ENCODE results near the gene EIF5A2.
"Not testable (repeated sequence)": the region's sequence is repeated elsewhere in the genome, so short reads cannot be mapped to it uniquely, and the experiment has no call there.

DNA sequence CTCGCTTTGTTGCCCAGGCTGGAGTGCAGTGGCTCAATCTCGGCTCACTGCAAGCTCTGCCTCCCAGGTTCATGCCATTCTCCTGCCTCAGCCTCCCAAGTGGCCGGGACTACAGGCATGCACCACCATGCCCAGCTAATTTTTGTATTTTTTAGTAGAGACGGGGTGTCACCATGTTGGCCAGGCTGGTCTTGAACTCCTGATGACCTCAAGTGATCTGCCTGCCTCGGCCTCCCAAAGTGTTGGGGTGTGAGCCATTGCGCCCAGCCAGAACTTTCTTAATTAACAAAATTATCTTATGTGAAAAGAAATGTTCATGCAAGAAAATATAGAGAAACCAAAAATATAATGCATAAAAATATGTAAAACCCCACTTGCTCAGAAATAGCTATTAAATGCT lies 31.1 kb downstream of the EIF5A2 start:
- TF ChIP-seq, protein P1, sequence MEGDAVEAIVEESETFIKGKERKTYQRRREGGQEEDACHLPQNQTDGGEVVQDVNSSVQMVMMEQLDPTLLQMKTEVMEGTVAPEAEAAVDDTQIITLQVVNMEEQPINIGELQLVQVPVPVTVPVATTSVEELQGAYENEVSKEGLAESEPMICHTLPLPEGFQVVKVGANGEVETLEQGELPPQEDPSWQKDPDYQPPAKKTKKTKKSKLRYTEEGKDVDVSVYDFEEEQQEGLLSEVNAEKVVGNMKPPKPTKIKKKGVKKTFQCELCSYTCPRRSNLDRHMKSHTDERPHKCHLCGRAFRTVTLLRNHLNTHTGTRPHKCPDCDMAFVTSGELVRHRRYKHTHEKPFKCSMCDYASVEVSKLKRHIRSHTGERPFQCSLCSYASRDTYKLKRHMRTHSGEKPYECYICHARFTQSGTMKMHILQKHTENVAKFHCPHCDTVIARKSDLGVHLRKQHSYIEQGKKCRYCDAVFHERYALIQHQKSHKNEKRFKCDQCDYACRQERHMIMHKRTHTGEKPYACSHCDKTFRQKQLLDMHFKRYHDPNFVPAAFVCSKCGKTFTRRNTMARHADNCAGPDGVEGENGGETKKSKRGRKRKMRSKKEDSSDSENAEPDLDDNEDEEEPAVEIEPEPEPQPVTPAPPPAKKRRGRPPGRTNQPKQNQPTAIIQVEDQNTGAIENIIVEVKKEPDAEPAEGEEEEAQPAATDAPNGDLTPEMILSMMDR (IDR thresholded peaks at IDR 0.05; ENCODE audit: low read depth, low read length, missing input control) = not testable (repeated sequence)
- not testable (repeated sequence) for TF ChIP-seq TAF1 (conservative IDR thresholded peaks at IDR 0.05)
- TF ChIP-seq, protein P2, sequence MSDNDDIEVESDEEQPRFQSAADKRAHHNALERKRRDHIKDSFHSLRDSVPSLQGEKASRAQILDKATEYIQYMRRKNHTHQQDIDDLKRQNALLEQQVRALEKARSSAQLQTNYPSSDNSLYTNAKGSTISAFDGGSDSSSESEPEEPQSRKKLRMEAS (IDR thresholded peaks at IDR 0.05) = not testable (repeated sequence)

Measured in liver (tissue), 3 donors.